K562 (cell line): Measurements from ENCODE around the gene RDM1. TPM values are rescaled to one million over a fixed set of nuclear protein-coding genes. Genes with fewer than 3 reads are reported as not detected.

ENCODE experiments used
- ATAC-seq: fragments of 200-7000 bp; cut with Tn5 transposase; 3 replicates; pipeline ENCODE4 v1.9.1; 2020; ENCODE audit warnings: moderate library complexity
- BruUV-seq: library from RNA; stranded (reverse); fragments of 400-500 nt; replicated peaks from 2 replicates; lab custom pipeline; 2021; lab: Mats Ljungman, UMichigan
- CTCF ChIA-PET: fragments of 300-600 bp; formaldehyde crosslinking; extraction: SDS; loops from one replicate; lab custom pipeline; 2021; ENCODE audit warnings: low intra/inter-chr PET ratio; lab: Yijun Ruan, JAX
- POLR2A ChIA-PET: fragments of 300-600, 350-650 bp; sonication (Branson Sonifier 250); formaldehyde crosslinking; extraction: SDS; loops from one replicate; lab custom pipeline; 2021; ENCODE audit warnings: antibody characterized with exemption, inconsistent platforms; lab: Yijun Ruan, JAX
- DNase-seq, 4 experiments: peaks; one replicate each; pipeline versions ENCODE4 v3.0.0 to v3.0.0-alpha.2; 2011 to 2018; ENCODE audit warnings: low spot score in 3 of 4, mixed read lengths in 3 of 4; ENCODE audit errors: extremely low read depth in 1 of 4
- FAIRE-seq: peaks from 2 replicates; lab custom pipeline; 2011; peaks lifted over from hg19 to GRCh38; lab: Jason Lieb, UNC
- H2AFZ ChIP-seq: 2 replicates; pipeline ENCODE4 v1.6.0; 2011; ENCODE audit warnings: low read depth, low read length, control low read depth, inconsistent platforms
- H3K27ac ChIP-seq: fragments of 200-600 bp; 3 replicates; pipeline ENCODE4 v1.8.0; 2011; ENCODE audit warnings: low read depth, mild to moderate bottlenecking, control low read depth, inconsistent platforms, low read length, moderate library complexity, mixed read lengths; ENCODE audit errors: extremely low read depth
- H3K27me3 ChIP-seq, 2 experiments: fragments of 300-600 bp in 1 of 2; 2 replicates in 1 of 2; 3 replicates in 1 of 2; pipeline versions ENCODE4 v1.6.0 to v1.8.0; 2011; ENCODE audit warnings: inconsistent platforms in 2 of 2, low read length in 2 of 2, mild to moderate bottlenecking in 1 of 2, mixed read lengths in 1 of 2, moderate library complexity in 1 of 2; ENCODE audit not compliant: control insufficient read depth in 2 of 2, insufficient read depth in 2 of 2
- H3K36me3 ChIP-seq: fragments of 300-600 bp; 3 replicates; pipeline ENCODE4 v1.8.0; 2011; ENCODE audit warnings: mild to moderate bottlenecking, low read length, inconsistent platforms; ENCODE audit not compliant: control insufficient read depth, insufficient read depth
- H3K4me1 ChIP-seq, 2 experiments: fragments of 200-600 bp in 1 of 2; replicated peaks in 1 of 2; 2 replicates in 1 of 2; 3 replicates in 1 of 2; pipeline versions ENCODE4 v1.5.1 to v1.8.0; 2011; ENCODE audit warnings: inconsistent platforms in 2 of 2, low read length in 2 of 2, mild to moderate bottlenecking in 1 of 2, mixed read lengths in 1 of 2, moderate library complexity in 1 of 2; ENCODE audit not compliant: control insufficient read depth in 2 of 2, insufficient read depth in 2 of 2
- H3K4me2 ChIP-seq: 2 replicates; pipeline ENCODE4 v1.6.1; 2011; ENCODE audit warnings: low read length, control low read depth, inconsistent platforms, mixed read lengths; ENCODE audit not compliant: insufficient read depth
- H3K4me3 ChIP-seq: fragments of 200-600 bp; sonication (generic), shearing (Covaris generic); 2 replicates; pipeline ENCODE4 v1.5.1; 2016; ENCODE audit warnings: control low read depth, inconsistent platforms
- H3K79me2 ChIP-seq: fragments of 200-600 bp; 3 replicates; pipeline ENCODE4 v1.8.0; 2011; ENCODE audit warnings: low read length, inconsistent platforms; ENCODE audit not compliant: control insufficient read depth, insufficient read depth
- H3K9ac ChIP-seq, 2 experiments: 2 replicates each; pipeline versions ENCODE4 v1.6.0 to v1.6.1; 2011; ENCODE audit warnings: low read depth in 2 of 2, low read length in 2 of 2, control low read depth in 1 of 2, inconsistent platforms in 1 of 2, mild to moderate bottlenecking in 1 of 2, mixed read lengths in 1 of 2; ENCODE audit not compliant: insufficient read depth in 1 of 2
- H3K9me1 ChIP-seq: one replicate; pipeline ENCODE4 v1.6.0; 2011; ENCODE audit warnings: inconsistent platforms, mild to moderate bottlenecking, low read length, moderate library complexity; ENCODE audit not compliant: control insufficient read depth, insufficient read depth
- H3K9me3 ChIP-seq: replicated peaks from 2 replicates; pipeline ENCODE4 v1.5.1; 2011; ENCODE audit warnings: low read depth, low read length, inconsistent platforms; ENCODE audit not compliant: control insufficient read depth, insufficient read depth
- H4K20me1 ChIP-seq: replicated peaks from 2 replicates; pipeline ENCODE4 v1.6.1; 2011; ENCODE audit warnings: low read length, inconsistent platforms, mixed read lengths; ENCODE audit not compliant: control insufficient read depth, insufficient read depth
- BRD4 ChIP-seq: fragments of 200-600 bp; sonication (generic); IDR thresholded peaks from 2 replicates; pipeline ENCODE4 v1.6.1; 2017; ENCODE audit warnings: inconsistent platforms
- C11orf30 ChIP-seq: fragments of 450-650 bp; IDR thresholded peaks from 2 replicates; pipeline ENCODE4 v1.6.1; 2016; ENCODE audit warnings: low read depth, mild to moderate bottlenecking
- CREBBP ChIP-seq: IDR thresholded peaks from one replicate; pipeline ENCODE4 v1.6.1; 2012; ENCODE audit warnings: low read depth, mild to moderate bottlenecking, control low read depth, inconsistent platforms, low read length
- IRF9 ChIP-seq: fragments of 450-650 bp; IDR thresholded peaks from 2 replicates; pipeline ENCODE4 v1.6.1; 2016; ENCODE audit warnings: missing biosample characterization, missing genetic modification characterization
- NFATC3 ChIP-seq: fragments of 450-650 bp; IDR thresholded peaks from 2 replicates; pipeline ENCODE4 v1.6.1; 2017; ENCODE audit warnings: mild to moderate bottlenecking
- NFIC ChIP-seq: fragments of 450-650 bp; IDR thresholded peaks from 2 replicates; pipeline ENCODE4 v1.6.1; 2017; ENCODE audit warnings: mild to moderate bottlenecking, inconsistent platforms
- POLR2A ChIP-seq: fragments of 450-650 bp; conservative IDR thresholded peaks from 2 replicates; pipeline ENCODE4 v1.6.1; 2016
- PURB ChIP-seq: sonication (generic); formaldehyde crosslinking; IDR thresholded peaks from 2 replicates; pipeline ENCODE4 v1.9.0; 2021; ENCODE audit warnings: low read depth, mild to moderate bottlenecking, missing genetic modification reagents
- TCF7 ChIP-seq: sonication (generic); IDR thresholded peaks from 2 replicates; pipeline ENCODE4 v1.6.1; 2016; ENCODE audit warnings: antibody characterized with exemption, borderline replicate concordance
- TEAD4 ChIP-seq, 2 experiments: sonication (generic) in 1 of 2; formaldehyde crosslinking in 1 of 2; IDR thresholded peaks; 2 replicates each; pipeline versions ENCODE4 v1.6.1 to v1.8.0; 2012 to 2022; ENCODE audit warnings: borderline replicate concordance in 1 of 2, inconsistent platforms in 1 of 2, low read length in 1 of 2, mild to moderate bottlenecking in 1 of 2, missing genetic modification reagents in 1 of 2
- ZNF324 ChIP-seq: fragments of 250-450 bp; sonication (Bioruptor Pico); IDR thresholded peaks from 2 replicates; pipeline ENCODE4 v1.4.0; 2020; ENCODE audit warnings: mild to moderate bottlenecking
- ZNF384 ChIP-seq: IDR thresholded peaks from 2 replicates; pipeline ENCODE4 v1.6.1; 2012; ENCODE audit warnings: low read depth, low read length, improper control_type of control experiment
- WGBS: fragments of 100-300 bp; shearing (Covaris generic); methylation state at CpG from one replicate; pipeline ENCODE4 v1.1.6; 2016; ENCODE audit warnings: low coverage, mixed read lengths; ENCODE audit not compliant: insufficient coverage; ENCODE audit errors: missing lambda C conversion rate; 5-methylcytosine and 5-hydroxymethylcytosine counted together
- in situ Hi-C: fragments of 300-500 bp; cut with MboI; formaldehyde crosslinking; loops from 4 replicates; pipeline ENCODE4 v1.15.0; 2018; ENCODE audit warnings: inconsistent platforms, mixed read lengths
- intact Hi-C: fragments of 100-400 bp; cut with micrococcal nuclease; formaldehyde crosslinking; loops from 2 replicates; pipeline ENCODE4 v1.14.2; 2022
- polyA plus RNA-seq, 8 experiments: library from polyadenylated mRNA; depleted of rRNA in 4 of 8; stranded (reverse) in 5 of 8; unstranded in 3 of 8; fragments of >200 nt; fragmentation: Nextera tagmentation in 2 of 8; fragmentation: Illumina TruSeq in 1 of 8; extraction: Ambion mirVana in 2 of 8; extraction: Trizol in 1 of 8; gene quantifications; 2 replicates each; pipeline versions ENCODE4 v1.2.1 to v1.2.3, GENCODE V29; 2011 to 2014; ENCODE audit warnings: inconsistent platforms in 1 of 8, missing spikeins in 1 of 8
- total RNA-seq, 7 experiments: library from RNA; depleted of rRNA in 6 of 7; stranded (reverse); fragments of >200 nt in 6 of 7; fragmentation: Illumina TruSeq in 2 of 7; extraction: Trizol in 2 of 7; gene quantifications; 2 replicates each; pipeline versions ENCODE4 v1.2.1 to v1.2.3, GENCODE V29; 2011 to 2021; ENCODE audit warnings: low replicate concordance in 1 of 7
- TF ChIP-seq, protein P1 (sequence below): fragments of 450-650 bp; formaldehyde crosslinking; IDR thresholded peaks from 2 replicates; pipeline ENCODE4 v1.4.0; 2020; ENCODE audit warnings: mild to moderate bottlenecking, moderate library complexity
- TF ChIP-seq, protein P2 (sequence below): sonication (generic); formaldehyde crosslinking; IDR thresholded peaks from 2 replicates; pipeline ENCODE4 v1.8.0; 2023; ENCODE audit warnings: mild to moderate bottlenecking, missing genetic modification reagents

The RDM1 gene
- total and polyA plus RNA-seq, 9 of the 15 experiments (the other 6 are each of a cell fraction or from before 2014, with no cell fraction given), result 2.5 to 11.2 (median 5.4) TPM

DNA sequence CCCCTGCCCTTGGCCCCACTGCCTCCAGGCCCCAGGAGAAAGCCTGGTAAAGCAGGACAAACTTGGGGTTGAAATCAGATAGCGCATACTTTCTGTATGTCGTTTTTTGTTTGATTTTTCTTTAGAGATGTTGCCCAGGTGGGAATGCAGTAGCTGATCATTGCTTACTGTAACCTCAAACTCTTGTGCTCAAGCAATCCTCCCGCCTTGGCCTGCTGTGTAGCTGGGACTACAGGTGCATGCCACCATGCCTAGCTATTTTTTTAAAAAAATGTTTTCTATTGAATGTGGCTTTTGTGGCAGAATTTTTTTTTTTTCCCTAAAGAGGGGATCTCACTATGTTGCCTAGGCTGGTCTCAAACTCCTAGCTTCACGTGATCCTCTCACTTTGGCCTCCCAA, 39.3 kb downstream of the RDM1 start:
- Histone ChIP-seq H3K4me3 (no peak overlapping the region), H3K4me1 (peaks cover 0 to 14% of the 10 kb centered on the region in 2 experiments; a peak in 3 of 5 replicates), H3K9me3 (no peaks in the 10 kb centered on the region), H2AFZ (0 out of 2 replicates have a peak overlapping the region, but pooled peaks have one; percentile 32), H3K27ac (no peak overlapping the region), H4K20me1 (no peaks in the 10 kb centered on the region), H3K36me3 (no peaks in the 10 kb centered on the region), H3K27me3 (no peaks in the 10 kb centered on the region), H3K9ac (no peak overlapping the region), H3K4me2 (no peak overlapping the region), H3K79me2 (no peaks in the 10 kb centered on the region), H3K9me1 (no peaks in the 10 kb centered on the region)
- FAIRE-seq (no peak), DNase-seq (no peak), ATAC-seq (no peak)
- WGBS, result 75% methylated on average over 4 of the region's 4 CpGs
- CTCF ChIA-PET, result no interaction called here
- POLR2A ChIA-PET, result interaction anchor here (2.0 kb wide), 1 partner anchor 11 kb away, joined by 9 read pairs; the partner anchor contains the start of gene CCL5
- intact Hi-C loops (no loop called here), in situ Hi-C loops (no loop called here)
- no TSS peak for BruUV-seq
- TF ChIP-seq, protein P1, sequence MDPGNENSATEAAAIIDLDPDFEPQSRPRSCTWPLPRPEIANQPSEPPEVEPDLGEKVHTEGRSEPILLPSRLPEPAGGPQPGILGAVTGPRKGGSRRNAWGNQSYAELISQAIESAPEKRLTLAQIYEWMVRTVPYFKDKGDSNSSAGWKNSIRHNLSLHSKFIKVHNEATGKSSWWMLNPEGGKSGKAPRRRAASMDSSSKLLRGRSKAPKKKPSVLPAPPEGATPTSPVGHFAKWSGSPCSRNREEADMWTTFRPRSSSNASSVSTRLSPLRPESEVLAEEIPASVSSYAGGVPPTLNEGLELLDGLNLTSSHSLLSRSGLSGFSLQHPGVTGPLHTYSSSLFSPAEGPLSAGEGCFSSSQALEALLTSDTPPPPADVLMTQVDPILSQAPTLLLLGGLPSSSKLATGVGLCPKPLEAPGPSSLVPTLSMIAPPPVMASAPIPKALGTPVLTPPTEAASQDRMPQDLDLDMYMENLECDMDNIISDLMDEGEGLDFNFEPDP (CRISPR knock-in tag), result no peak
- TF ChIP-seq IRF9 (tag) (no peak), POLR2A (no peak), BRD4 (no peak), NFIC (no peak), TEAD4 (IDR thresholded peaks at IDR 0.05; ENCODE audit: low read length) (no peak), TEAD4 (CRISPR knock-in tag; IDR thresholded peaks at IDR 0.05; ENCODE audit: borderline replicate concordance) (no peak), TCF7 (no peak), CREBBP (no peak), NFATC3 (no peak), PURB (no peak), C11orf30 (no peak), ZNF384 (no peak), ZNF324 (CRISPR knock-in tag) (no peak)
- TF ChIP-seq, protein P2, sequence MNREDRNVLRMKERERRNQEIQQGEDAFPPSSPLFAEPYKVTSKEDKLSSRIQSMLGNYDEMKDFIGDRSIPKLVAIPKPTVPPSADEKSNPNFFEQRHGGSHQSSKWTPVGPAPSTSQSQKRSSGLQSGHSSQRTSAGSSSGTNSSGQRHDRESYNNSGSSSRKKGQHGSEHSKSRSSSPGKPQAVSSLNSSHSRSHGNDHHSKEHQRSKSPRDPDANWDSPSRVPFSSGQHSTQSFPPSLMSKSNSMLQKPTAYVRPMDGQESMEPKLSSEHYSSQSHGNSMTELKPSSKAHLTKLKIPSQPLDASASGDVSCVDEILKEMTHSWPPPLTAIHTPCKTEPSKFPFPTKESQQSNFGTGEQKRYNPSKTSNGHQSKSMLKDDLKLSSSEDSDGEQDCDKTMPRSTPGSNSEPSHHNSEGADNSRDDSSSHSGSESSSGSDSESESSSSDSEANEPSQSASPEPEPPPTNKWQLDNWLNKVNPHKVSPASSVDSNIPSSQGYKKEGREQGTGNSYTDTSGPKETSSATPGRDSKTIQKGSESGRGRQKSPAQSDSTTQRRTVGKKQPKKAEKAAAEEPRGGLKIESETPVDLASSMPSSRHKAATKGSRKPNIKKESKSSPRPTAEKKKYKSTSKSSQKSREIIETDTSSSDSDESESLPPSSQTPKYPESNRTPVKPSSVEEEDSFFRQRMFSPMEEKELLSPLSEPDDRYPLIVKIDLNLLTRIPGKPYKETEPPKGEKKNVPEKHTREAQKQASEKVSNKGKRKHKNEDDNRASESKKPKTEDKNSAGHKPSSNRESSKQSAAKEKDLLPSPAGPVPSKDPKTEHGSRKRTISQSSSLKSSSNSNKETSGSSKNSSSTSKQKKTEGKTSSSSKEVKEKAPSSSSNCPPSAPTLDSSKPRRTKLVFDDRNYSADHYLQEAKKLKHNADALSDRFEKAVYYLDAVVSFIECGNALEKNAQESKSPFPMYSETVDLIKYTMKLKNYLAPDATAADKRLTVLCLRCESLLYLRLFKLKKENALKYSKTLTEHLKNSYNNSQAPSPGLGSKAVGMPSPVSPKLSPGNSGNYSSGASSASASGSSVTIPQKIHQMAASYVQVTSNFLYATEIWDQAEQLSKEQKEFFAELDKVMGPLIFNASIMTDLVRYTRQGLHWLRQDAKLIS, result no peak
